Neutrophil (primary cell): ENCODE measurements around the gene KREMEN2.

Experiments
- H3K27ac ChIP-seq: fragments of 200-600 bp; sonication (generic); 2 replicates; pipeline ENCODE4 v1.5.1; 2016; ENCODE audit warnings: mild to moderate bottlenecking, moderate library complexity
- H3K27me3 ChIP-seq: fragments of 200-600 bp; sonication (generic); 2 replicates; pipeline ENCODE4 v1.6.0; 2016; ENCODE audit warnings: mild to moderate bottlenecking
- H3K36me3 ChIP-seq: fragments of 200-600 bp; sonication (generic); 2 replicates; pipeline ENCODE4 v1.5.1; 2017
- H3K4me1 ChIP-seq, 2 experiments: fragments of 200-600 bp in 1 of 2; sonication (generic) in 1 of 2; 1 replicate in 1 of 2; 2 replicates in 1 of 2; pipeline versions ENCODE4 v1.5.1 to v1.6.1; 2013 to 2016; ENCODE audit warnings: low read depth in 1 of 2, low read length in 1 of 2, mild to moderate bottlenecking in 1 of 2, moderate library complexity in 1 of 2; ENCODE audit not compliant: control insufficient read depth in 1 of 2, insufficient read depth in 1 of 2
- H3K4me3 ChIP-seq, 2 experiments: fragments of 200-600 bp in 1 of 2; sonication (generic) in 1 of 2; 1 replicate in 1 of 2; 2 replicates in 1 of 2; pipeline ENCODE4 v1.5.1; 2013 to 2016; ENCODE audit warnings: low read depth in 1 of 2, low read length in 1 of 2, mild to moderate bottlenecking in 1 of 2, moderate library complexity in 1 of 2
- H3K9me3 ChIP-seq: fragments of 200-600 bp; sonication (generic); 2 replicates; pipeline ENCODE4 v1.5.1; 2016
- CTCF ChIP-seq: fragments of 200-600 bp; sonication (generic); IDR thresholded peaks from 2 replicates; pipeline ENCODE4 v1.5.1; 2016; ENCODE audit warnings: antibody characterized with exemption

The KREMEN2 gene

DNA sequence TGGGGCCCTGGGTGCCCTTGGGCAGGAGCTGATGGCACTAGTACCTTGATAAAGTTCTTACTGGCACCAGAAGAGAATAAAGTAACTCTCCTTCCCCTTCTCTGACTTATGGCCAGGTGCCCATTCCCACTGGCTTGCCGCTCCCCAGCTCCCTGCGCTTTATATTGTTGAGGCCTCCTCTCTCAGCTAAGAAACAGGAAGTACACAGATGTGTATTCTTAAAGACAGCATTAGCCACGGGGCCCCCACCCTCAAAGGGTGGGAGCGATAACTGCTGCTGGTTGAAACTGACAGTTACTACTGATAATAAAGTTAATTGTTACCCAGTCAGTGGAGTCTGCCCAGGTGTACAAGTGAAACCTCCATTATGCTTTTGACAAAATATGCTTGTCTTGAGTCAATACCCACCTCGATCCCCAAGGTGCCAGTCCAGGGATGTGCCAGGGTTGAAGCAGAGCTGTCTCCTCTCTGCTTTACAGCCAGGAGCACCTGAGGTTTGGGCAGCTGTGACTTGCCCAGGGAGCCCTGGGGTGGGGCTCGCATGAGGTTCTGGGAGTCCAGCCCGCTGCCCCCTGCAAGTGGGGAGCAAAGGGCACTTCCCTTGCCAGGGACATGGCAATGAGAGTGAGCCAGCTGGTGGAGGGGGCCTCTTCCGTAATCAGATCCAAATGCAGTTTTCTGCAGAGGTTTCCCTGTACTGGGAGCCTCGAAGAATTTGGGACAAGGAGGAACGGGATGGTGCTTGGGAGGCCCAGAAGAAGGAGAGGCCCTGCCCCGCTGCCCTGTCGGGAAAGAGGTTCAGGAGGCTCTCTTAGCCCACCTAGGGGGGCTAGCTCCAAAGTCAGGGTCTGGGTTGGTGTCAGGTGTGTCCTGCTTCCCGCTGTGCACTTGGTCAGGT, 43.2 kb downstream of the KREMEN2 start:
- Histone ChIP-seq H3K4me1 (peaks cover 69 to 72% of the 10 kb centered on the region in 2 experiments), H3K4me3 (peak overlapping the region; percentile 66 to 74), H3K27ac (peak overlapping the region; percentile 98), H3K27me3 (no peaks in the 10 kb centered on the region), H3K36me3 (peaks cover 5% of the 10 kb centered on the region), H3K9me3 (no peaks in the 10 kb centered on the region)
- no peak for TF ChIP-seq CTCF

GRCh38 chr16:3007957-3008689, 44.0 kb downstream of the KREMEN2 start:
- peaks cover 74 to 76% of the 10 kb centered on the region in 2 experiments for H3K4me1 ChIP-seq
- H3K27me3 ChIP-seq = no peaks in the 10 kb centered on the region

GRCh38 chr16:3008690-3009037, 44.6 kb downstream of the KREMEN2 start:
- Histone ChIP-seq H3K4me3 (peak overlapping the region; percentile 66 to 74), H3K36me3 (peaks cover 9% of the 10 kb centered on the region), H3K27me3 (no peaks in the 10 kb centered on the region), H3K9me3 (no peaks in the 10 kb centered on the region), H3K27ac (peak overlapping the region; percentile 98), H3K4me1 (peaks cover 68 to 74% of the 10 kb centered on the region in 2 experiments)
- no peak for TF ChIP-seq CTCF

More at GRCh38 chr16:3007957-3008689, 44.0 kb downstream of the KREMEN2 start:
- TF ChIP-seq CTCF = peak; percentile 37
- peaks cover 4% of the 10 kb centered on the region for H3K36me3 ChIP-seq
- peak overlapping the region; percentile 98 for H3K27ac ChIP-seq
- H3K4me3 ChIP-seq = peak overlapping the region; percentile 66 to 74
- H3K9me3 ChIP-seq = no peaks in the 10 kb centered on the region

DNA sequence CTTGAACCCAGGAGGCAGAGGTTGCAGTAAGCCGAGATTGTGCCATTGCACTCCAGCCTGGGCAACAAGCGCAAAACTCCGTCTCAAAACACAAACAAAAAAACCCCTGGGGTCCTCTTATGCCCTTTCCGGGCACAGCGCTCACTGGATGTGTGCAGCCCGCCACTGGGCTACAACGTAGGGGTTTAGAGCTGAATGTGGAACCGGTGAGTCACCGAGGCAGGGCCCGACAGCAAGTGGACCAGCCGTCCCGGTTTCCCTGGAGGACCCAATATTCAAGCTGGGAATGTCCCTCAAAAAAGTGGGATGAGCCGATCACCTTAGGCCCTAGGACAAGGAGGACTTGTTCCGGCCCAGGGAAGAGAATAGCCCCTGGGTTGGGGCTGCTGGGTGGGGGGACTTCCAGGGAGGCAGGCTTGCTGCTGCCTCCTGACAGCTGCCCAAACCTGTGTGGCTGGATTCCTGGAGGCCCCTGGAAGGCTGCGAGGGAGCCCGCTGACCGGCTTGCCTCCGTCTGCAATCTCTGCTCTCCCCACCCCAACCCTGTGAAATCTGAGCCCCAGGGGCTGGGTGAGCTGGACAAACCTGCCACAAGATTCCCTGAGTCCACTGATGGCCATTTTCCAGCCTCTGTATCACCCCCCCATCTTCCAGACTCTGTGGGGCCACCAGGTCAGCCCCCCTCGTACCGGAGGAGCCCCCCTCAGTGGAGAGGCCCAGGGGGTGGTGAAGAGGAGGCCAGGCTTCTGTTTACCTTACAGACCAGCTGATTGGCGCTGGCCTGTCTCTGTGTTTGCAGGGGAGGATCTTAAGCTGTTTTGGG, 45.7 kb downstream of the KREMEN2 start:
- Histone ChIP-seq H3K36me3 (peaks cover 14% of the 10 kb centered on the region), H3K27ac (peak overlapping the region; percentile 98), H3K27me3 (no peaks in the 10 kb centered on the region), H3K9me3 (no peaks in the 10 kb centered on the region), H3K4me1 (peaks cover 68 to 73% of the 10 kb centered on the region in 2 experiments), H3K4me3 (peak overlapping the region in 1 of 2 experiments; percentile 74)
- no peak for TF ChIP-seq CTCF

- no peak overlapping the region for H3K4me3 ChIP-seq
- no peaks in the 10 kb centered on the region for H3K9me3 ChIP-seq
- H3K4me1 ChIP-seq = peaks cover 65% of the 10 kb centered on the region in 2 experiments
- no peak for TF ChIP-seq CTCF
- H3K36me3 ChIP-seq = peaks cover 17% of the 10 kb centered on the region
- H3K27me3 ChIP-seq = no peaks in the 10 kb centered on the region
- H3K27ac ChIP-seq = peak overlapping the region; percentile 98
Observed at GRCh38 chr16:3010510-3010909, 46.4 kb downstream of the KREMEN2 start.
